Astrocyte of the spinal cord (primary cell): Measurements from ENCODE around the gene LINS1.

Experiments used
- DNase-seq: peaks from one replicate; pipeline ENCODE4 v3.0.0; 2011; ENCODE audit warnings: low read depth, low spot score
- H3K4me3 ChIP-seq: 2 replicates; pipeline ENCODE4 v1.5.1; 2011; ENCODE audit warnings: low read depth, mild to moderate bottlenecking, low read length, moderate library complexity
- in situ Hi-C: cut with HindIII; loops from 2 replicates; pipeline ENCODE4 v1.10.0; 2017; ENCODE audit warnings: low sequenced_read_pairs
- TF ChIP-seq, protein P1 (sequence below): IDR thresholded peaks from 2 replicates; pipeline ENCODE4 v1.5.1; 2012; ENCODE audit warnings: low read depth, mild to moderate bottlenecking, low read length, inconsistent platforms

The LINS1 gene

DNA sequence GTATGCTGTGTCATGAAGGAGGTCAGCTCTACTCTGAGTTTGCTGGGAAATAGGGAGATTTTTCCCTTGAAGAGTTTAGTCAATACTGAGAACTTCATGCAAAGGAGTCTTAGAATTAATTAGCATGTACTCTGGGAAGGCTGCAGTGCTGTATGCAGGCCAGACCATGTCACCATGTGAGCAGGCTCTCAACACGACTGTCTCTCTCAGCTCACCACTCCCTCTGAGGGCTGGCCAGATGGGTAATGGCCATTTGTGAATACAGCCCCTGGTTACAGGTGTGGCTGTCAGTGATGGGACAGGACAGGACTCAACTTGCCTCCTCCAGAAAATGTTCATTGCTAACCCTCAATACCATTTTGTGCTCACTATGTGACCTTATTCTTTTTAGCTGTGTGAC, 68.1 kb downstream of the LINS1 start:
- in situ Hi-C loops: no loop called here
- no peak for DNase-seq
- H3K4me3 ChIP-seq: no peak overlapping the region
- TF ChIP-seq, protein P1, sequence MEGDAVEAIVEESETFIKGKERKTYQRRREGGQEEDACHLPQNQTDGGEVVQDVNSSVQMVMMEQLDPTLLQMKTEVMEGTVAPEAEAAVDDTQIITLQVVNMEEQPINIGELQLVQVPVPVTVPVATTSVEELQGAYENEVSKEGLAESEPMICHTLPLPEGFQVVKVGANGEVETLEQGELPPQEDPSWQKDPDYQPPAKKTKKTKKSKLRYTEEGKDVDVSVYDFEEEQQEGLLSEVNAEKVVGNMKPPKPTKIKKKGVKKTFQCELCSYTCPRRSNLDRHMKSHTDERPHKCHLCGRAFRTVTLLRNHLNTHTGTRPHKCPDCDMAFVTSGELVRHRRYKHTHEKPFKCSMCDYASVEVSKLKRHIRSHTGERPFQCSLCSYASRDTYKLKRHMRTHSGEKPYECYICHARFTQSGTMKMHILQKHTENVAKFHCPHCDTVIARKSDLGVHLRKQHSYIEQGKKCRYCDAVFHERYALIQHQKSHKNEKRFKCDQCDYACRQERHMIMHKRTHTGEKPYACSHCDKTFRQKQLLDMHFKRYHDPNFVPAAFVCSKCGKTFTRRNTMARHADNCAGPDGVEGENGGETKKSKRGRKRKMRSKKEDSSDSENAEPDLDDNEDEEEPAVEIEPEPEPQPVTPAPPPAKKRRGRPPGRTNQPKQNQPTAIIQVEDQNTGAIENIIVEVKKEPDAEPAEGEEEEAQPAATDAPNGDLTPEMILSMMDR: no peak

DNA sequence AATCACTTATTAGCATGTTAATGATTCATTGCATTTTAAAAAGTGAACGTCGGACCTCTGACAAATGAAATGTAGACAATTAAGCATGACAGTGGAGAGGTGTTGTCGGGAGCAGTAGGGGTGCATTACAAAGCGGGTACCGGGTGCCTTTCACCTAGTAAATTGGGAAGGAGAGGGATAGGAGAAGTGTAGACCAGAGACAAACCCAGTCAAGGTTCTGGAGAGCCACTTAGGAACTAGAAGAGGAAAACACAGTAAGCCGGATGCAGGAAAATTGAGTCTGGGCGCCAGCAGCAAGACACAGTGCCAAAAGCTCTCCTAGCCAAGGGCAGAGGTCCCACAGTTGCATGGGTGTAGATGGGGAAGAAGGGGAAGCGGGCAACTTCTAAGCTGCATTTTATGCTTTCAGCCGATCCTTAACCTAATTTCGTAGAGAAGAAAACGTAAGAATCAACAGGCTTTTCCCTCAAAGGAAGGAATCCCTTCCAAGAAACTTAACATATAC, 70.1 kb downstream of the LINS1 start:
- in situ Hi-C loops: no loop called here
- TF ChIP-seq, protein P1: no peak
- DNase-seq: no peak
- H3K4me3 ChIP-seq: no peak overlapping the region

DNA sequence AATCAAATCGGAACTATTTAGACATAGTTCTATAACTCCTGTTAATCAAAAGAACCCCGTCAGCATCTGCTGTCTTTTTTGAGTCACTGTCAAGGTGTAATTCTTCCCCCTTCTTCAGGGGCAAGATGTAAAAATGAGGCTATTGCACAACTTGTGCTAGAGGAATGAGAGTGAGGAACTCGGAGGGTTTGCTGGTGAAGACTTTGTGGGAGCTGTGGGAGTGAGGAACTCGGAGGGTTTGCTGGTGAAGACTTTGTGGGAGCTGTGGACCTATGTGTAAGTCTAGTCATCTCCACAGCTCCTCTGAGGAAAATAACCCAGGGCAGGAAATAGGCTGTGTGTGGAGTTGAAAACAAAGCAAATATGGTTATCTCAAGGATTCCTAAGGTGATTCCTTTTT, 70.8 kb downstream of the LINS1 start:
- DNase-seq: no peak
- TF ChIP-seq, protein P1: no peak
- H3K4me3 ChIP-seq: no peak overlapping the region
- in situ Hi-C loops: no loop called here

DNA sequence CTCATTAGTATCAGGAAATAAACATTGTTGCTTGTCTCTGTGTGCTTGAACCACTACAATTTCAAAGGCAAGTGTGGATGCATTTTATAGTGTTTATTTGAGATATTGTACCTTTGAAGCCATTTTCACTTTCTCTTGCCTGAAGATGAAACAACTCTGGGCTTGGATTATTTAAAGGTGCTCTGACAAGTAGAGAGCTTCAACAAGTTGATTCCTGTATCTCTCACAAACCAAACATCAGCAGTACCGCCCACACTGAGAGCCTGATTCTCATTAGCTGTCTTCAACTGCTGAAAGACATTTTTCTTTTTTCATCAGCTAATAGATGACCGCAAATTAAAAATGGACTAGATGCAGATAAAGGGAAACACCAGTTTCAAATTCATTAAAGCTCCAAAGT, 72.4 kb downstream of the LINS1 start:
- TF ChIP-seq, protein P1: no peak
- no peak for DNase-seq
- no peak overlapping the region for H3K4me3 ChIP-seq
- in situ Hi-C loops: no loop called here

DNA sequence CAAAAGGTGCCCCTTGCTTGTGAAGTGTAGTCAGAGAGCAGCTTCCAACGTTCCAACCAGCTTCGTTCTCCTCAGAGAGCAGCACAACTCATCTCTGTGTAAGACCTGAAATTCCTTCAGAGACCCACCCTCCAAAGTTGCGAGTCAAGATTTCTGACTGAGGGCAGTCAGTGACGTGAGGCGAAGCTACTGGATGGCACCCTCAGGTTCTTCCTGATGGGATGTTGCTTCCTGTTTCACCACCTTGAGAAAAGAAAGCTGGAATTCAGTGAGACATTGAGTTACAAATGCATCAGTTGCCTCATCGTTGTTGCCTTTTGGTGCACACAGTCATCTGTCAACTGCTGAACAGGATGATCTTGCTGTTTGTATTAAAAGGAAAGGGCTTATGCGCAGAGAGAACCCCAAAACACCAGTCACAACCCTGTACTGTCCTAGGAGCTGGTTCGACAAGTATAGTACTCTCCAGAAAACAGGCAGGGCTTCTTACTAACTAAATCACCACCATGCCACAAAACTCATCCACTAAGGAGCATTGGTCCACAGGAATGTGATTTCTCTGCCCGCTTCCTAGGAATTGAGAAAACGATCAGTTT, 73.1 kb downstream of the LINS1 start, which contains the start of gene CERS3:
Gene CERS3, minus strand, starts transcription at position 118 of the 596 bp plus-strand sequence. CDS start 27,101 bp downstream, outside the sequence.
- DNase-seq: no peak
- TF ChIP-seq, protein P1: no peak
- in situ Hi-C loops: no loop called here
- no peak within 1 kb of the TSS for H3K4me3 ChIP-seq

DNA sequence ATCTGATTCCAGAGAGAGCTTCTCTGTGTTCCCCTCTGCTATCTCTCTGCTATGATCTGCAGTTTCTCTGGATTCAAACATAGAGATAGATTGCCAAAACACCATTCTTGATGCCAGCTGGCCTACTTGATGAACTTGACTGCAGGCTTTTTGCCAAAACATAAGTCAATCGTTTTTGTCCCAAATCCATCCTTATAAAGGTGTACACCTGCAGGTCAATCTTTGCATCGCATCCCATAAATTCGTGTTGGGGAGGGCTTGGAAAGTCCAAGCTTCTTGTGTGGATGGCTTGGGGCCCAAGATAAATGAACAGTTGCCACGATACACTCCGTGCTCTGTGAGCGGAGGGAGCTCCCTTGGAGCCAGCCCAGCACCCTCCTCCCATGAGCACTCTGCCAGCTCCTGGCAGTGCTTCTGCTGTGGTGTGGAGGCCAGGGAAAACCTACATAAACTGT, 75.9 kb downstream of the LINS1 start:
- TF ChIP-seq, protein P1: no peak
- no peak for DNase-seq

DNA sequence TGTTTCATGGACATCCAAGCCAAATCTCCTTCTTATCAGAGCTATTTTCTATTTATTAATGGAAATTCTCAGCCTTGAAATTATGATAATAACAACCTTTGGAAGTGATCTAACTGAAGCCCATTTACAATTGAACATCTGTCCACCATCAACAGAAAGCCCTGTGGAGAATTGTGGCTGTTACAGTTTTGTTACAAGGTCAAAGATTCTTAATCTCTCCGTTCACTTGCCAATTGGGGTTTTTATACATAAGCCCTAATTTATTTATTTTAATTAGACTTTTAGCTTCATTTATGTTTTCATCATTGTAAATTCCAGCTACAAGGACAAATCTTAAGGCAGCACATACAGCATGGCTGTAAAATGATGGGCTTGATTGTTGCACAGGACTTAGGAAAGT, 76.5 kb downstream of the LINS1 start:
- H3K4me3 ChIP-seq: no peak overlapping the region
- in situ Hi-C loops: no loop called here
- no peak for DNase-seq
- TF ChIP-seq, protein P1: no peak

More for the DNA sequence above, 75.9 kb downstream of the LINS1 start:
- in situ Hi-C loops: no loop called here
- no peak overlapping the region for H3K4me3 ChIP-seq
